22Rv1 (cell line): ENCODE data around the gene LRRC28.

Experiments used
- ZFX ChIP-seq: fragments of 450-650 bp; IDR thresholded peaks from 2 replicates; pipeline ENCODE4 v1.6.1; 2017; ENCODE audit warnings: antibody characterized with exemption, borderline replicate concordance
- TF ChIP-seq, protein P1 (sequence below): fragments of 450-650 bp; IDR thresholded peaks from 2 replicates; pipeline ENCODE4 v1.5.1; 2017; ENCODE audit warnings: mild to moderate bottlenecking

DNA sequence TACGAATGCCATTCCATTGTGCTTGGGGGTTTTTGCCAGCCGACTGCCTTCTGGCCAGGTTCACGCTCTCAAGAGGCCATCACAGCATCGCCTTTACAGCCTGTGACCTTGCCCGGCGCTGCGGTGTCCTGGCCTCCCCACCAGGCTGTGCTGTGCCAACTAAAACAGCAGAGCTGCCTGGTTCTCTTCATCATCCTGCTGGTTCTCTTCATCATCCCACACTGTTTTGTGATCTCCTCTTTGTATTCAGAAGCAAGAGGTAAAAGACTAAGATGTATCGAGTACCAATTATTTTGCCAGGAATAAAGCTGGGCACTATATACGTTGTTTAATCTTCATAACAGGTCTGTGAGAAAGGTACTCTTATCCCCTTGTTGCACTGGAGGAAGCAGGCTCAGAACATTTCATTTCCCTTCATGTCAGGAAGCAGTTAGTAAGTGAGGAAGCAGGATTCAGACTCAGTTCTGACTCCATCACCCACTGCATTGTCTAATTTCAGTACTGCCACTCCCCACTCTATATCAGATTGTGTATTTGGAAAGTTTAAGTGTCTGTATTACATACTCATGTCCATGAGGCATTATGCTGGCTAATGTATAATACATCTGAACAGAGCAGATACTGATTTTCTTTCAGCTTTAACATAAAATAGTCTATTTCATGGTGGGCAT, 92.7 kb downstream of the LRRC28 start:
- TF ChIP-seq, protein P1, sequence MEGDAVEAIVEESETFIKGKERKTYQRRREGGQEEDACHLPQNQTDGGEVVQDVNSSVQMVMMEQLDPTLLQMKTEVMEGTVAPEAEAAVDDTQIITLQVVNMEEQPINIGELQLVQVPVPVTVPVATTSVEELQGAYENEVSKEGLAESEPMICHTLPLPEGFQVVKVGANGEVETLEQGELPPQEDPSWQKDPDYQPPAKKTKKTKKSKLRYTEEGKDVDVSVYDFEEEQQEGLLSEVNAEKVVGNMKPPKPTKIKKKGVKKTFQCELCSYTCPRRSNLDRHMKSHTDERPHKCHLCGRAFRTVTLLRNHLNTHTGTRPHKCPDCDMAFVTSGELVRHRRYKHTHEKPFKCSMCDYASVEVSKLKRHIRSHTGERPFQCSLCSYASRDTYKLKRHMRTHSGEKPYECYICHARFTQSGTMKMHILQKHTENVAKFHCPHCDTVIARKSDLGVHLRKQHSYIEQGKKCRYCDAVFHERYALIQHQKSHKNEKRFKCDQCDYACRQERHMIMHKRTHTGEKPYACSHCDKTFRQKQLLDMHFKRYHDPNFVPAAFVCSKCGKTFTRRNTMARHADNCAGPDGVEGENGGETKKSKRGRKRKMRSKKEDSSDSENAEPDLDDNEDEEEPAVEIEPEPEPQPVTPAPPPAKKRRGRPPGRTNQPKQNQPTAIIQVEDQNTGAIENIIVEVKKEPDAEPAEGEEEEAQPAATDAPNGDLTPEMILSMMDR: peak; percentile 34
- no peak for TF ChIP-seq ZFX
